GM12878 (cell line): ENCODE measurements around the gene SMR3A. TPM values are rescaled to one million over a fixed set of nuclear protein-coding genes. Genes with fewer than 3 reads are reported as not detected.

Experiments used
- ATAC-seq: fragments of 200-7000 bp; cut with Tn5 transposase; 3 replicates; pipeline ENCODE4 v1.9.1; 2020; ENCODE audit warnings: mild to moderate bottlenecking, moderate library complexity
- BruUV-seq: library from RNA; stranded (reverse); fragments of 400-500 nt; replicated peaks from 2 replicates; lab custom pipeline; 2021; lab: Mats Ljungman, UMichigan
- CTCF ChIA-PET: fragments of 300-600 bp; sonication (Branson Sonifier 250); formaldehyde crosslinking; extraction: SDS; loops from one replicate; lab custom pipeline; 2021; ENCODE audit warnings: inconsistent platforms; lab: Yijun Ruan, JAX
- POLR2A ChIA-PET: fragments of 350-600 bp; formaldehyde crosslinking; extraction: SDS; loops from one replicate; lab custom pipeline; 2021; ENCODE audit warnings: inconsistent platforms; lab: Charles Lee
- RAD21 ChIA-PET: fragments of 300-600 bp; sonication (Branson Sonifier 250); formaldehyde crosslinking; loops from one replicate; lab custom pipeline; 2023; ENCODE audit warnings: antibody characterized with exemption; ENCODE audit not compliant: unreplicated experiment; lab: Charles Lee
- SMC1A ChIA-PET: fragments of 300-600 bp; sonication (Branson Sonifier 250); formaldehyde crosslinking; loops from one replicate; lab custom pipeline; 2023; ENCODE audit not compliant: unreplicated experiment, uncharacterized antibody; lab: Charles Lee
- DNase-seq: peaks from one replicate; pipeline ENCODE4 v3.0.0-alpha.2; 2011; ENCODE audit warnings: low read depth, low spot score
- FAIRE-seq: peaks from 3 replicates; lab custom pipeline; 2011; peaks lifted over from hg19 to GRCh38; lab: Jason Lieb, UNC
- H2AFZ ChIP-seq: 2 replicates; pipeline ENCODE4 v1.6.0; 2011; ENCODE audit warnings: low read depth, low read length, control low read depth; ENCODE audit not compliant: control insufficient read depth
- H3K27ac ChIP-seq: 2 replicates; pipeline ENCODE4 v1.5.1; 2011; ENCODE audit warnings: control low read depth; ENCODE audit not compliant: control insufficient read depth, insufficient read depth
- H3K27me3 ChIP-seq, 2 experiments: replicated peaks in 1 of 2; 2 replicates each; pipeline versions ENCODE4 v1.6.0 to v1.6.1; 2011; ENCODE audit warnings: low read length in 1 of 2; ENCODE audit not compliant: control insufficient read depth in 2 of 2, insufficient read depth in 2 of 2
- H3K36me3 ChIP-seq, 2 experiments: 2 replicates each; pipeline ENCODE4 v1.5.1; 2011; ENCODE audit warnings: low read length in 1 of 2; ENCODE audit not compliant: control insufficient read depth in 2 of 2, insufficient read depth in 2 of 2
- H3K4me1 ChIP-seq: 2 replicates; pipeline ENCODE4 v1.6.1; 2011; ENCODE audit warnings: mild to moderate bottlenecking, low read length, moderate library complexity, mixed read lengths; ENCODE audit not compliant: control insufficient read depth, insufficient read depth
- H3K4me2 ChIP-seq: 2 replicates; pipeline ENCODE4 v1.6.0; 2011; ENCODE audit warnings: control low read depth; ENCODE audit not compliant: control insufficient read depth, insufficient read depth
- H3K4me3 ChIP-seq: fragments of 200-600 bp; sonication (generic); 2 replicates; pipeline ENCODE4 v1.5.1; 2016
- H3K79me2 ChIP-seq: 2 replicates; pipeline ENCODE4 v1.6.0; 2011; ENCODE audit warnings: low read length; ENCODE audit not compliant: control insufficient read depth, insufficient read depth
- H3K9ac ChIP-seq: 2 replicates; pipeline ENCODE4 v1.8.0; 2011; ENCODE audit warnings: low read length, control low read depth, mixed read lengths; ENCODE audit not compliant: control insufficient read depth, insufficient read depth
- H3K9me3 ChIP-seq: replicated peaks from 3 replicates; pipeline ENCODE4 v1.5.1; 2011; ENCODE audit warnings: mild to moderate bottlenecking, low read length; ENCODE audit not compliant: control insufficient read depth, insufficient read depth
- H4K20me1 ChIP-seq: 2 replicates; pipeline ENCODE4 v1.6.0; 2011; ENCODE audit not compliant: control insufficient read depth, insufficient read depth
- ATF7 ChIP-seq: fragments of 450-650 bp; IDR thresholded peaks from 2 replicates; pipeline ENCODE4 v1.6.1; 2016; ENCODE audit warnings: low read depth, mild to moderate bottlenecking
- CBX3 ChIP-seq: fragments of 200-600 bp; sonication (generic); IDR thresholded peaks from 2 replicates; pipeline ENCODE4 v1.6.1; 2016; ENCODE audit warnings: low read depth, borderline replicate concordance
- GATAD2B ChIP-seq: fragments of 450-650 bp; conservative IDR thresholded peaks from 2 replicates; pipeline ENCODE4 v1.6.1; 2017; ENCODE audit warnings: low read depth, mild to moderate bottlenecking, moderate library complexity
- POLR2A ChIP-seq: IDR thresholded peaks from 2 replicates; pipeline ENCODE4 v1.6.1; 2011; ENCODE audit warnings: low read depth, mild to moderate bottlenecking, low read length
- POLR2AphosphoS2 ChIP-seq: IDR thresholded peaks from 2 replicates; pipeline ENCODE4 v1.6.1; 2011; ENCODE audit warnings: low read depth, mild to moderate bottlenecking, low read length, improper control_type of control experiment, moderate library complexity
- ZSCAN29 ChIP-seq: fragments of 450-650 bp; IDR thresholded peaks from 2 replicates; pipeline ENCODE4 v1.6.1; 2017; ENCODE audit warnings: mild to moderate bottlenecking, moderate library complexity
- WGBS: methylation state at CpG from one replicate; pipeline ENCODE4 v1.1.6; 2016; ENCODE audit warnings: low lambda C conversion rate; ENCODE audit not compliant: insufficient replicate concordance, insufficient coverage; ENCODE audit errors: missing lambda C conversion rate; 5-methylcytosine and 5-hydroxymethylcytosine counted together
- in situ Hi-C: fragments of 300-500 bp; cut with MboI; formaldehyde crosslinking; loops from 9 replicates; pipeline ENCODE4 v1.14.3; 2018; ENCODE audit warnings: mixed read lengths
- intact Hi-C: fragments of 100-400 bp; cut with micrococcal nuclease; formaldehyde crosslinking; loops from one replicate; pipeline ENCODE4 v1.14.2; 2022; ENCODE audit not compliant: unreplicated experiment
- polyA plus RNA-seq, 11 experiments: library from polyadenylated mRNA; depleted of rRNA in 4 of 11; unstranded in 6 of 11; stranded (reverse) in 5 of 11; fragments of >200 nt; fragmentation: Nextera tagmentation in 4 of 11; fragmentation: Illumina TruSeq in 1 of 11; extraction: Ambion mirVana in 4 of 11; extraction: Trizol in 1 of 11; gene quantifications; 1 replicate in 1 of 11; 2 replicates in 10 of 11; pipeline versions ENCODE4 v1.2.1 to v1.2.3, GENCODE V29; 2011 to 2016; ENCODE audit warnings: inconsistent platforms in 2 of 11, missing spikeins in 2 of 11, low read depth in 1 of 11
- total RNA-seq, 4 experiments: library from RNA; depleted of rRNA in 3 of 4; stranded (reverse); fragments of >200 nt in 3 of 4; fragmentation: Illumina TruSeq in 1 of 4; extraction: Trizol in 1 of 4; gene quantifications; 2 replicates each; pipeline versions ENCODE4 v1.2.1 to v1.2.3, GENCODE V29; 2013 to 2021
- TF ChIP-seq, protein P1 (sequence below): fragments of 450-650 bp; IDR thresholded peaks from 2 replicates; pipeline ENCODE4 v1.6.1; 2017; ENCODE audit warnings: borderline replicate concordance
- TF ChIP-seq, protein P2 (sequence below): IDR thresholded peaks from 2 replicates; pipeline ENCODE4 v1.6.1; 2012; ENCODE audit warnings: low read depth, low read length, improper control_type of control experiment
- TF ChIP-seq, protein P3 (sequence below): fragments of 450-650 bp; IDR thresholded peaks from 2 replicates; pipeline ENCODE4 v1.6.1; 2017; ENCODE audit warnings: mild to moderate bottlenecking, moderate library complexity
- TF ChIP-seq, protein P4 (sequence below): IDR thresholded peaks from 2 replicates; pipeline ENCODE4 v1.6.1; 2011; ENCODE audit warnings: low read depth, low read length, improper control_type of control experiment, borderline replicate concordance

The SMR3A gene
- total and polyA plus RNA-seq, 10 of the 15 experiments (the other 5 are each of a cell fraction or from before 2014, with no cell fraction given): not detected

DNA sequence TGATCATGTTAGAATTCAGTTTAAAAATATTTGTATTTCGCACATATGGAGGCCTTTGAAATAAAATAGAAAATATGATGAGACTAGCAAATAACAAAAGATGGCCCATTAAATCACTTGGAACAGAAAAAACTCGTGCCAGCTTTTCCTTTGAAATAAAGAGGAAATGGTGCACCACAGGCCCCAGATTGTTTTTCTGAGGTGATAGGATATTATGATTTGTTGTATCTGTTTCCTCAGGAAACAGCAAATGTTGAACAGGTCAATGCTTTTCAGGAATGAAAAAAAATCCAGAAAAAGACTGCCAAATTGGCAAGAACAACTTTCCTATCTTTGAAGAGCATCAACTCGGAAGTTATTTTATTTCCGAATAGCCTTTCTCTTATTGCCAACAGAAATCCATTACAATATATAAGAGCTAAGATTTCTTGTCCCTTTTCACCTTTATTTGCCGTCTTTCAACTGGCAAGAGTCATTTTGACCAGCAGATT lies 22.2 kb downstream of the SMR3A start, which contains the start of gene SMR3B:
Gene SMR3B, plus strand, starts transcription at position 441 of the 491 bp plus-strand sequence. CDS start 1,380 bp downstream, outside the sequence.
- Histone ChIP-seq H3K27ac (no peak within 1 kb of the TSS), H3K4me2 (no peak within 1 kb of the TSS), H2AFZ (no peak within 1 kb of the TSS), H3K27me3 (no peaks in the 10 kb centered on the region), H3K9me3 (no peaks in the 10 kb centered on the region), H4K20me1 (no peaks in the 10 kb centered on the region), H3K36me3 (no peaks in the 10 kb centered on the region), H3K9ac (no peak within 1 kb of the TSS), H3K4me3 (no peak within 1 kb of the TSS), H3K79me2 (no peaks in the 10 kb centered on the region), H3K4me1 (no peaks in the 10 kb centered on the region)
- intact Hi-C loops (no loop called here), in situ Hi-C loops (no loop called here)
- ChIA-PET POLR2A (no interaction called here), RAD21 (no interaction called here), CTCF (no interaction called here), SMC1A (interaction anchor here (1.9 kb wide), 1 partner anchor 19 kb away, joined by 6 read pairs; no protein-coding TSS in a partner anchor)
- DNase-seq: no peak
- FAIRE-seq: no peak
- TF ChIP-seq, protein P1, sequence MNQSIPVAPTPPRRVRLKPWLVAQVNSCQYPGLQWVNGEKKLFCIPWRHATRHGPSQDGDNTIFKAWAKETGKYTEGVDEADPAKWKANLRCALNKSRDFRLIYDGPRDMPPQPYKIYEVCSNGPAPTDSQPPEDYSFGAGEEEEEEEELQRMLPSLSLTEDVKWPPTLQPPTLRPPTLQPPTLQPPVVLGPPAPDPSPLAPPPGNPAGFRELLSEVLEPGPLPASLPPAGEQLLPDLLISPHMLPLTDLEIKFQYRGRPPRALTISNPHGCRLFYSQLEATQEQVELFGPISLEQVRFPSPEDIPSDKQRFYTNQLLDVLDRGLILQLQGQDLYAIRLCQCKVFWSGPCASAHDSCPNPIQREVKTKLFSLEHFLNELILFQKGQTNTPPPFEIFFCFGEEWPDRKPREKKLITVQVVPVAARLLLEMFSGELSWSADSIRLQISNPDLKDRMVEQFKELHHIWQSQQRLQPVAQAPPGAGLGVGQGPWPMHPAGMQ: no peak
- TF ChIP-seq GATAD2B (no peak), POLR2A (no peak), POLR2AphosphoS2 (no peak), ZSCAN29 (no peak), CBX3 (no peak), ATF7 (no peak)
- TF ChIP-seq, protein P2, sequence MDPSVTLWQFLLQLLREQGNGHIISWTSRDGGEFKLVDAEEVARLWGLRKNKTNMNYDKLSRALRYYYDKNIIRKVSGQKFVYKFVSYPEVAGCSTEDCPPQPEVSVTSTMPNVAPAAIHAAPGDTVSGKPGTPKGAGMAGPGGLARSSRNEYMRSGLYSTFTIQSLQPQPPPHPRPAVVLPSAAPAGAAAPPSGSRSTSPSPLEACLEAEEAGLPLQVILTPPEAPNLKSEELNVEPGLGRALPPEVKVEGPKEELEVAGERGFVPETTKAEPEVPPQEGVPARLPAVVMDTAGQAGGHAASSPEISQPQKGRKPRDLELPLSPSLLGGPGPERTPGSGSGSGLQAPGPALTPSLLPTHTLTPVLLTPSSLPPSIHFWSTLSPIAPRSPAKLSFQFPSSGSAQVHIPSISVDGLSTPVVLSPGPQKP: no peak
- TF ChIP-seq, protein P3, sequence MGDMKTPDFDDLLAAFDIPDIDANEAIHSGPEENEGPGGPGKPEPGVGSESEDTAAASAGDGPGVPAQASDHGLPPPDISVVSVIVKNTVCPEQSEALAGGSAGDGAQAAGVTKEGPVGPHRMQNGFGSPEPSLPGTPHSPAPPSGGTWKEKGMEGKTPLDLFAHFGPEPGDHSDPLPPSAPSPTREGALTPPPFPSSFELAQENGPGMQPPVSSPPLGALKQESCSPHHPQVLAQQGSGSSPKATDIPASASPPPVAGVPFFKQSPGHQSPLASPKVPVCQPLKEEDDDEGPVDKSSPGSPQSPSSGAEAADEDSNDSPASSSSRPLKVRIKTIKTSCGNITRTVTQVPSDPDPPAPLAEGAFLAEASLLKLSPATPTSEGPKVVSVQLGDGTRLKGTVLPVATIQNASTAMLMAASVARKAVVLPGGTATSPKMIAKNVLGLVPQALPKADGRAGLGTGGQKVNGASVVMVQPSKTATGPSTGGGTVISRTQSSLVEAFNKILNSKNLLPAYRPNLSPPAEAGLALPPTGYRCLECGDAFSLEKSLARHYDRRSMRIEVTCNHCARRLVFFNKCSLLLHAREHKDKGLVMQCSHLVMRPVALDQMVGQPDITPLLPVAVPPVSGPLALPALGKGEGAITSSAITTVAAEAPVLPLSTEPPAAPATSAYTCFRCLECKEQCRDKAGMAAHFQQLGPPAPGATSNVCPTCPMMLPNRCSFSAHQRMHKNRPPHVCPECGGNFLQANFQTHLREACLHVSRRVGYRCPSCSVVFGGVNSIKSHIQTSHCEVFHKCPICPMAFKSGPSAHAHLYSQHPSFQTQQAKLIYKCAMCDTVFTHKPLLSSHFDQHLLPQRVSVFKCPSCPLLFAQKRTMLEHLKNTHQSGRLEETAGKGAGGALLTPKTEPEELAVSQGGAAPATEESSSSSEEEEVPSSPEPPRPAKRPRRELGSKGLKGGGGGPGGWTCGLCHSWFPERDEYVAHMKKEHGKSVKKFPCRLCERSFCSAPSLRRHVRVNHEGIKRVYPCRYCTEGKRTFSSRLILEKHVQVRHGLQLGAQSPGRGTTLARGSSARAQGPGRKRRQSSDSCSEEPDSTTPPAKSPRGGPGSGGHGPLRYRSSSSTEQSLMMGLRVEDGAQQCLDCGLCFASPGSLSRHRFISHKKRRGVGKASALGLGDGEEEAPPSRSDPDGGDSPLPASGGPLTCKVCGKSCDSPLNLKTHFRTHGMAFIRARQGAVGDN: no peak
- TF ChIP-seq, protein P4, sequence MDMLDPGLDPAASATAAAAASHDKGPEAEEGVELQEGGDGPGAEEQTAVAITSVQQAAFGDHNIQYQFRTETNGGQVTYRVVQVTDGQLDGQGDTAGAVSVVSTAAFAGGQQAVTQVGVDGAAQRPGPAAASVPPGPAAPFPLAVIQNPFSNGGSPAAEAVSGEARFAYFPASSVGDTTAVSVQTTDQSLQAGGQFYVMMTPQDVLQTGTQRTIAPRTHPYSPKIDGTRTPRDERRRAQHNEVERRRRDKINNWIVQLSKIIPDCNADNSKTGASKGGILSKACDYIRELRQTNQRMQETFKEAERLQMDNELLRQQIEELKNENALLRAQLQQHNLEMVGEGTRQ: no peak
- no peak for ATAC-seq
- 39% methylated on average over 5 of the region's 5 CpGs for WGBS
- no TSS peak for BruUV-seq
